Cardiac muscle cell (in vitro differentiated cells and primary cell): ENCODE measurements around the gene RELA. TPM values are rescaled to one million over a fixed set of nuclear protein-coding genes. Genes with fewer than 3 reads are reported as not detected.
"Not testable (repeated sequence)": the region's sequence is repeated elsewhere in the genome, so short reads cannot be mapped to it uniquely, and the experiment has no call there.

Experiments used
- DNase-seq, 2 donors: peaks; one replicate each; pipeline versions ENCODE4 v3.0.0 to v3.0.0-alpha.2; 2010 to 2017; ENCODE audit warnings: low read depth in 1 of 2, low spot score in 1 of 2
- H3K27ac ChIP-seq: fragments of 200-600 bp; sonication (generic); 2 replicates; pipeline ENCODE4 v1.5.1; 2016
- H3K27me3 ChIP-seq: fragments of 200-600 bp; sonication (generic); 2 replicates; pipeline ENCODE4 v1.6.0; 2016; ENCODE audit warnings: control low read depth
- H3K36me3 ChIP-seq: fragments of 200-600 bp; sonication (generic); 2 replicates; pipeline ENCODE4 v1.5.1; 2016; ENCODE audit warnings: control low read depth
- H3K4me1 ChIP-seq: fragments of 200-600 bp; sonication (generic); 2 replicates; pipeline ENCODE4 v1.8.1; 2017; ENCODE audit warnings: low read depth, mild to moderate bottlenecking, mixed run types
- H3K4me3 ChIP-seq: fragments of 200-600 bp; sonication (generic); 2 replicates; pipeline ENCODE4 v1.5.1; 2016; ENCODE audit warnings: mild to moderate bottlenecking
- H3K9me3 ChIP-seq: fragments of 200-600 bp; sonication (generic); 2 replicates; pipeline ENCODE4 v1.5.1; 2017; ENCODE audit warnings: low read depth, mild to moderate bottlenecking, control low read depth
- CTCF ChIP-seq: IDR thresholded peaks from 2 replicates; pipeline ENCODE4 v1.5.1; 2012; ENCODE audit warnings: low read depth, mild to moderate bottlenecking, low read length
- polyA plus RNA-seq: library from polyadenylated mRNA; unstranded; fragments of >200 nt; fragmentation: Nextera tagmentation; extraction: Ambion mirVana; gene quantifications from 2 replicates; pipeline ENCODE4 v1.2.1, GENCODE V29; 2016
- total RNA-seq: library from RNA; depleted of rRNA; stranded (reverse); fragments of >200 nt; gene quantifications from 2 replicates; pipeline ENCODE4 v1.2.3, GENCODE V29; 2016

Gene RELA
- total and polyA plus RNA-seq, 2 experiments from 2014 or later, result 46.2 to 51.9 TPM

GRCh38 chr11:65661599-65662246 is 993 bp downstream of the RELA start:
- Histone ChIP-seq H3K27ac (peak overlapping the region; percentile 96), H3K4me1 (no peaks in the 10 kb centered on the region), H3K4me3 (peak overlapping the region; percentile 84), H3K36me3 (peaks cover 29% of the 10 kb centered on the region), H3K27me3 (no peaks in the 10 kb centered on the region), H3K9me3 (no peaks in the 10 kb centered on the region)
- no peak for TF ChIP-seq CTCF
- DNase-seq, result no peak

GRCh38 chr11:65660908-65661307 is 1.8 kb downstream of the RELA start:
- peaks cover 32% of the 10 kb centered on the region for H3K36me3 ChIP-seq
- H3K9me3 ChIP-seq, H3K27ac ChIP-seq, H3K27me3 ChIP-seq, H3K4me3 ChIP-seq, H3K4me1 ChIP-seq, DNase-seq: not testable (repeated sequence)

GRCh38 chr11:65660038-65660437 is 2.7 kb downstream of the RELA start:
- Histone ChIP-seq H3K36me3 (peaks cover 37% of the 10 kb centered on the region), H3K27ac (no peak overlapping the region), H3K4me1 (no peaks in the 10 kb centered on the region), H3K4me3 (no peak overlapping the region), H3K9me3 (no peaks in the 10 kb centered on the region), H3K27me3 (no peaks in the 10 kb centered on the region)
- DNase-seq, result no peak
- no peak for TF ChIP-seq CTCF

GRCh38 chr11:65658174-65659021 is 4.3 kb downstream of the RELA start:
- H3K4me1 ChIP-seq, result peaks cover 5% of the 10 kb centered on the region
- no peaks in the 10 kb centered on the region for H3K9me3 ChIP-seq
- peaks cover 46% of the 10 kb centered on the region for H3K36me3 ChIP-seq
- no peak for TF ChIP-seq CTCF
- H3K27me3 ChIP-seq, result no peaks in the 10 kb centered on the region
- no peak overlapping the region for H3K4me3 ChIP-seq
- H3K27ac ChIP-seq, result no peak overlapping the region
- no peak for DNase-seq

GRCh38 chr11:65657426-65657825 is 5.3 kb downstream of the RELA start:
- no peaks in the 10 kb centered on the region for H3K27me3 ChIP-seq
- DNase-seq, result no peak
- no peaks in the 10 kb centered on the region for H3K9me3 ChIP-seq
- peaks cover 10% of the 10 kb centered on the region for H3K4me1 ChIP-seq
- H3K36me3 ChIP-seq, result peaks cover 46% of the 10 kb centered on the region
- H3K27ac ChIP-seq, result no peak overlapping the region
- H3K4me3 ChIP-seq, result no peak overlapping the region
- TF ChIP-seq CTCF, result no peak
